ENCODE measurements around the gene BGN. TPM values are rescaled to one million over a fixed set of nuclear protein-coding genes. Genes with fewer than 3 reads are reported as not detected.

Gene BGN
- total RNA-seq, 2 donors from 2014 or later, result 96.0 to 193 TPM

GRCh38 chrX:153457827-153458466 lies 36.8 kb upstream of the BGN start:
- DNase-seq, result no peak
- ATAC-seq, result no peak
- intact Hi-C loops (cut with DNase I), result no loop called here

- DNase-seq (no peak), ATAC-seq (no peak)
- intact Hi-C loops (cut with DNase I), result no loop called here
These were observed 36.3 kb upstream of the BGN start for GRCh38 chrX:153458476-153458875.

- DNase-seq (no peak), ATAC-seq (no peak)
- intact Hi-C loops (cut with DNase I), result no loop called here
These were observed 34.8 kb upstream of the BGN start for GRCh38 chrX:153459986-153460385.

- ATAC-seq (peak in 1 of 2 donors; percentile 57), DNase-seq (no peak)
- intact Hi-C loops (cut with DNase I), result no loop called here
These were observed 34.0 kb upstream of the BGN start for GRCh38 chrX:153460826-153461225.

- ATAC-seq, result no peak
- intact Hi-C loops (cut with DNase I), result no loop called here
These were observed 32.5 kb upstream of the BGN start for GRCh38 chrX:153462291-153462690.

GRCh38 chrX:153463031-153463430 lies 31.7 kb upstream of the BGN start:
- intact Hi-C loops (cut with DNase I), result no loop called here
- ATAC-seq (no peak), DNase-seq (no peak)

More at GRCh38 chrX:153462291-153462690, 32.5 kb upstream of the BGN start:
- DNase-seq, result no peak

GRCh38 chrX:153463556-153463955 lies 31.2 kb upstream of the BGN start:
- intact Hi-C loops (cut with DNase I), result no loop called here
- ATAC-seq (no peak), DNase-seq (no peak)

- ATAC-seq (no peak), DNase-seq (no peak)
- intact Hi-C loops (cut with DNase I), result no loop called here
These were observed 30.7 kb upstream of the BGN start for GRCh38 chrX:153464116-153464515.

- intact Hi-C loops (cut with DNase I), result no loop called here
- DNase-seq, result no peak
- no peak for ATAC-seq
These were observed 28.9 kb upstream of the BGN start for GRCh38 chrX:153465691-153466380.

- DNase-seq (no peak), ATAC-seq (peak in 1 of 2 donors; percentile 4)
- intact Hi-C loops (cut with DNase I), result no loop called here
These were observed 26.7 kb upstream of the BGN start for GRCh38 chrX:153468008-153468580.

- intact Hi-C loops (cut with DNase I), result loop anchor here in 1 of 2 donors (5.0 kb wide), 1 partner anchor 37 kb away; no protein-coding TSS in a partner anchor
- no peak for DNase-seq
- ATAC-seq, result peak; percentile 14 to 21
These were observed 24.9 kb upstream of the BGN start for GRCh38 chrX:153469811-153470410.

- DNase-seq (peak; percentile 87), ATAC-seq (peak; percentile 89 to 92)
- intact Hi-C loops (cut with DNase I), result loop anchor here in 1 of 2 donors (5.0 kb wide), 1 partner anchor 37 kb away; no protein-coding TSS in a partner anchor
These were observed 24.1 kb upstream of the BGN start, which contains the start of gene HAUS7 for GRCh38 chrX:153470411-153471363. Gene HAUS7, minus strand, starts transcription at chrX:153470576. Its CDS starts 19 bp downstream, at chrX:153470557.

- DNase-seq, result no peak
- no peak for ATAC-seq
- intact Hi-C loops (cut with DNase I), result loop anchor here in 1 of 2 donors (5.0 kb wide), 1 partner anchor 36 kb away; no protein-coding TSS in a partner anchor
These were observed 23.0 kb upstream of the BGN start for GRCh38 chrX:153471663-153472280.

- no peak for ATAC-seq
- DNase-seq, result no peak
- intact Hi-C loops (cut with DNase I), result loop anchor here in 1 of 2 donors (5.0 kb wide), 1 partner anchor 34 kb away; no protein-coding TSS in a partner anchor
These were observed 21.7 kb upstream of the BGN start for GRCh38 chrX:153473126-153473525.

- intact Hi-C loops (cut with DNase I), result loop anchor here in 1 of 2 donors (5.0 kb wide), 1 partner anchor 33 kb away; no protein-coding TSS in a partner anchor
- DNase-seq (no peak), ATAC-seq (no peak)
These were observed 20.5 kb upstream of the BGN start for GRCh38 chrX:153474266-153474665.

GRCh38 chrX:153474718-153475117 lies 20.1 kb upstream of the BGN start:
- peak; percentile 86 for DNase-seq
- intact Hi-C loops (cut with DNase I), result loop anchor here in 1 of 2 donors (5.0 kb wide), 1 partner anchor 33 kb away; no protein-coding TSS in a partner anchor
- ATAC-seq, result peak; percentile 5 to 8

- no peak for DNase-seq
- intact Hi-C loops (cut with DNase I), result no loop called here
These were observed 19.5 kb upstream of the BGN start for GRCh38 chrX:153475271-153475670.

GRCh38 chrX:153475751-153476281 lies 19.0 kb upstream of the BGN start:
- ATAC-seq (no peak), DNase-seq (no peak)
- intact Hi-C loops (cut with DNase I), result no loop called here

More at GRCh38 chrX:153475271-153475670, 19.5 kb upstream of the BGN start:
- no peak for ATAC-seq
